ENCODE measurements around the gene TMEM61.
"Not testable (repeated sequence)": the region's sequence is repeated elsewhere in the genome, so short reads cannot be mapped to it uniquely, and the experiment has no call there.

Gene TMEM61

GRCh38 chr1:55000110-55001085, 20.0 kb downstream of the TMEM61 start:
- DNase-seq (ENCODE audit: low read depth in 3 of 3): no peak

- DNase-seq (ENCODE audit: low read depth in 3 of 3): no peak
Measured at GRCh38 chr1:55001311-55001710, 20.9 kb downstream of the TMEM61 start.

- no peak for DNase-seq (ENCODE audit: low read depth in 3 of 3)
Measured at GRCh38 chr1:55002686-55003085, 22.3 kb downstream of the TMEM61 start.

GRCh38 chr1:55005351-55006140, 25.1 kb downstream of the TMEM61 start:
- DNase-seq (ENCODE audit: low read depth in 3 of 3): no peak

- no peak for DNase-seq (ENCODE audit: low read depth in 3 of 3)
Measured at GRCh38 chr1:55006931-55007330, 26.5 kb downstream of the TMEM61 start.

- DNase-seq (ENCODE audit: low read depth in 3 of 3): no peak
Measured at GRCh38 chr1:55007625-55008024, 27.2 kb downstream of the TMEM61 start.

GRCh38 chr1:55010194-55010886, 29.9 kb downstream of the TMEM61 start:
- DNase-seq (ENCODE audit: low read depth in 3 of 3): no peak

- DNase-seq (ENCODE audit: low read depth in 3 of 3): no peak
Measured at GRCh38 chr1:55010887-55011217, 30.4 kb downstream of the TMEM61 start.

- DNase-seq (ENCODE audit: low read depth in 3 of 3): no peak
Measured at GRCh38 chr1:55012661-55013060, 32.2 kb downstream of the TMEM61 start.

- no peak for DNase-seq (ENCODE audit: low read depth in 3 of 3)
Measured at GRCh38 chr1:55015123-55015522, 34.7 kb downstream of the TMEM61 start.

- no peak for DNase-seq (ENCODE audit: low read depth in 3 of 3)
Measured at GRCh38 chr1:55015731-55016620, 35.5 kb downstream of the TMEM61 start.

- no peak for DNase-seq (ENCODE audit: low read depth in 3 of 3)
Measured at GRCh38 chr1:55018395-55018794, 38.0 kb downstream of the TMEM61 start.

GRCh38 chr1:55021942-55022546, 41.6 kb downstream of the TMEM61 start:
- DNase-seq (ENCODE audit: low read depth in 3 of 3): peak; percentile 17 to 24 (median 18)

- DNase-seq (ENCODE audit: low read depth in 3 of 3): not testable (repeated sequence)
Measured at GRCh38 chr1:55024163-55024562, 43.7 kb downstream of the TMEM61 start.

GRCh38 chr1:55026682-55027081, 46.3 kb downstream of the TMEM61 start:
- not testable (repeated sequence) for DNase-seq (ENCODE audit: low read depth in 3 of 3)

- not testable (repeated sequence) for DNase-seq (ENCODE audit: low read depth in 3 of 3)
Measured at GRCh38 chr1:55031098-55031497, 50.7 kb downstream of the TMEM61 start.

- DNase-seq (ENCODE audit: low read depth in 3 of 3): no peak
Measured at GRCh38 chr1:55033265-55033614, 52.8 kb downstream of the TMEM61 start.

- DNase-seq (ENCODE audit: low read depth in 3 of 3): no peak
Measured at GRCh38 chr1:55034476-55035133, 54.2 kb downstream of the TMEM61 start.

GRCh38 chr1:55035904-55036303, 55.5 kb downstream of the TMEM61 start:
- DNase-seq (ENCODE audit: low read depth in 3 of 3): no peak
